BJ (cell line): ENCODE results near the gene ABCC8. TPM values are rescaled to one million over a fixed set of nuclear protein-coding genes. Genes with fewer than 3 reads are reported as not detected.
A peak's percentile ranks its signal among the peaks of the same experiment; 100 is the strongest.

Experiments
- CTCF ChIA-PET: fragments of 350-600 bp; formaldehyde crosslinking; extraction: SDS; loops from one replicate; lab custom pipeline; 2021; ENCODE audit warnings: antibody characterized with exemption, inconsistent platforms; lab: Yijun Ruan, JAX
- POLR2A ChIA-PET: fragments of 300-600 bp; sonication (Branson Sonifier 250); formaldehyde crosslinking; extraction: SDS; loops from one replicate; lab custom pipeline; 2021; ENCODE audit warnings: antibody characterized with exemption; lab: Charles Lee
- DNase-seq: peaks from one replicate; pipeline ENCODE4 v3.0.0-alpha.2; 2011; ENCODE audit warnings: low read depth
- H3K27me3 ChIP-seq: 2 replicates; pipeline ENCODE4 v1.6.0; 2011; ENCODE audit warnings: low read length; ENCODE audit not compliant: control insufficient read depth, insufficient read depth
- H3K36me3 ChIP-seq: 2 replicates; pipeline ENCODE4 v1.5.1; 2011; ENCODE audit warnings: low read length; ENCODE audit not compliant: control insufficient read depth, insufficient read depth
- H3K4me3 ChIP-seq: 2 replicates; pipeline ENCODE4 v1.5.1; 2011; ENCODE audit warnings: low read depth, mild to moderate bottlenecking, control low read depth, low read length
- CTCF ChIP-seq: IDR thresholded peaks from 2 replicates; pipeline ENCODE4 v1.5.1; 2011; ENCODE audit warnings: low read depth, mild to moderate bottlenecking, control low read depth, inconsistent platforms, low read length, moderate library complexity; ENCODE audit not compliant: insufficient read depth
- polyA plus RNA-seq: library from polyadenylated mRNA; depleted of rRNA; stranded (reverse); fragments of >200 nt; gene quantifications from 2 replicates; pipeline ENCODE4 v1.2.3, GENCODE V29; 2011

The ABCC8 gene
- polyA plus RNA-seq, 1 experiment = not detected

DNA sequence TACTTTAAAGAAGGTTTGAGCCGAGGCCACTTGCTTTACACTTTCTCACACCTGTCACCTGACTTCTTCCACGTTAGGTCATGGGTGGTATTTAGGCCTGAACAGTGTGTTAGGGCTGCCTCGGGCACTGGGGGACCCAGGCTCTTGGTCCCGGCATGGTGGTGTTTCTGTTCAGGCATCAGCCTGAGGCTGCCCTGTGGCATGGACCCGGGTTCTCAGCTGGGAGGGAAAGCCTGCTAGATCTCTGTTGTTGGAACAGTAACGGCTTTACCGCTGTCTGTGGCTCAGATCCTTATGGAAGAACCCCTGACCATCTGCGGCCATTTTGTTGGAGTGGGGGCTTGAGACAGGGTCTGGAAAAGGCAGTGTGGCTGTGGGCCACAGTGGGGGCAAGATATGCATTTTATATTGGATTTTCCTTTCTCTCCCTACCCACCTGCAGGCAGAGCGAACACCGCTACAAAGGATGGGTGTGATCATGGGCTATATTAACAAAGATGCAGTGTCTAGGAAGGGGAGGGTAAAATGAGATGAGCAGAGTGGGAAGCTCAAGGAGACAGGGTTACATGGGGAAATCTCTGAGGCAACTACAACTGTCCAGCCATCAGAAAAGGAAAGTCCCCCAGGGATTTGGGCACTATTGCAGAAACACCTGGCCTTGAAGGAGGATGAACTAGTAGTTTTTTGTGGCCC lies 86.5 kb downstream of the ABCC8 start:
- no peak for TF ChIP-seq CTCF
- ChIA-PET POLR2A (no interaction called here), CTCF (interaction anchor here (0.7 to 11.3 kb wide), 8 partner anchors 8 to 602 kb away, joined by 3 to 66 read pairs (median 6); no protein-coding TSS in a partner anchor)
- Histone ChIP-seq H3K4me3 (no peak overlapping the region), H3K27me3 (peaks cover 6% of the 10 kb centered on the region; the same call in 1 of the 2 replicates), H3K36me3 (no peaks in the 10 kb centered on the region)
- DNase-seq = no peak

DNA sequence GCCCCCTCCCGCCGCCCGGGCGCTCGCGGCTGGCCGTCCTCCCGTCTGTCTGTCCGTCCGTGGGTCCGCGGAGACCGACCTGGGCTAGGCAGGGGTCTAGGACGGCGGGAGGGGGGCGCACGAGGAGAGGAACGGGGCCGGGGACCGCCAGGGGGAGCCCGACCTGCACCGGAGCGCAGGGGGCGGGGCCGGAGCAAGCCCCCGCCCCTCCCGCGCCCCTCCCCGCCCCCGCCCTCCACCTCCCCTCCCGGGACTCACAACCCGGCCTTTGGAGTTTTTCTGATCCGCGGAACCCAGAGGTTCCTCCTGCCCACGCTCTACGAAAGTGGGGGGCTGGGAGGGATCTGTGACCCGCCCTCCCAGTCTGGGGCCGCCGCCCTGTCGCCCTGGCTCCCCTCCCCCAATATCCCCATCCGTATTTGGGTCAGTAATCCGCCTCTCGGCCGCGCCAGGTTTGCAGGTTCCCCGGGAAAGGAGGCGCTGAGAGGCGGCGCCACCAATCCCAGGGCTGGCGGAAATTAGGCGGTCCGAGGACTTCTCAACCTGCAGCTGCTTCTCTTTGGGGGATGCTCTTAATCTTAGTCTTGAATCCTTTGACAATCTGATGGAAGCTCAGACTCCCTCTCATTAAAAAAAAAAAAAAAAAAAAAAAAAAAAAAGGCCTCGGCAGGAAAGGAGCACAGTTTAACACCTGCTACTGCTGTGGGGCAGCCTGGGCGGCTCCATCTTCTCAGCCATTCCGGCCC lies 87.3 kb downstream of the ABCC8 start:
- CTCF ChIA-PET = interaction anchor here (0.7 to 3.3 kb wide), 11 partner anchors 9 to 601 kb away, joined by 3 to 20 read pairs (median 3); no protein-coding TSS in a partner anchor
- Histone ChIP-seq H3K4me3 (peak overlapping the region; percentile 40), H3K27me3 (peaks cover 6% of the 10 kb centered on the region; the same call in 1 of the 2 replicates), H3K36me3 (no peaks in the 10 kb centered on the region)
- DNase-seq = no peak
- TF ChIP-seq CTCF = peak; percentile 50
- POLR2A ChIA-PET = no interaction called here

- POLR2A ChIA-PET = no interaction called here
- TF ChIP-seq CTCF = 0 out of 2 replicates have a peak, but pooled peaks have one; percentile 12
- CTCF ChIA-PET = interaction anchor here (0.6 to 3.3 kb wide), 9 partner anchors 9 to 130 kb away, joined by 3 to 20 read pairs (median 3); no protein-coding TSS in a partner anchor
Measured at GRCh38 chr11:17388609-17389210, 87.9 kb downstream of the ABCC8 start, which contains the start of gene KCNJ11. Gene KCNJ11, minus strand, starts transcription at chr11:17388659. Its CDS starts 568 bp downstream, at chr11:17388091.

GRCh38 chr11:17387811-17388210 lies 88.8 kb downstream of the ABCC8 start:
- DNase-seq = no peak
- no peak for TF ChIP-seq CTCF
- Histone ChIP-seq H3K4me3 (no peak overlapping the region), H3K27me3 (peaks cover 6% of the 10 kb centered on the region; the same call in 1 of the 2 replicates), H3K36me3 (no peaks in the 10 kb centered on the region)
- POLR2A ChIA-PET = interaction anchor here (0.6 kb wide), 1 partner anchor 166 kb away, joined by 5 read pairs; no protein-coding TSS in a partner anchor
- CTCF ChIA-PET = interaction anchor here (1.2 to 3.3 kb wide), 4 partner anchors 10 to 131 kb away, joined by 3 to 20 read pairs (median 11); no protein-coding TSS in a partner anchor

More at GRCh38 chr11:17388609-17389210, 87.9 kb downstream of the ABCC8 start, which contains the start of gene KCNJ11:
- H3K36me3 ChIP-seq = no peaks in the 10 kb centered on the region
- peaks cover 6% of the 10 kb centered on the region; the same call in 1 of the 2 replicates for H3K27me3 ChIP-seq
- peak within 1 kb of the TSS; percentile 40 for H3K4me3 ChIP-seq
- DNase-seq = no peak
